NK-92 (cell line): ENCODE results near the gene PIKFYVE.
"Not testable (repeated sequence)": the region's sequence is repeated elsewhere in the genome, so short reads cannot be mapped to it uniquely, and the experiment has no call there.

ENCODE experiments used
- DNase-seq: peaks from one replicate; lab custom pipeline; 2025; ENCODE audit not compliant: unreplicated experiment; lab: John Stamatoyannopoulos, UW

Gene PIKFYVE, protein sequence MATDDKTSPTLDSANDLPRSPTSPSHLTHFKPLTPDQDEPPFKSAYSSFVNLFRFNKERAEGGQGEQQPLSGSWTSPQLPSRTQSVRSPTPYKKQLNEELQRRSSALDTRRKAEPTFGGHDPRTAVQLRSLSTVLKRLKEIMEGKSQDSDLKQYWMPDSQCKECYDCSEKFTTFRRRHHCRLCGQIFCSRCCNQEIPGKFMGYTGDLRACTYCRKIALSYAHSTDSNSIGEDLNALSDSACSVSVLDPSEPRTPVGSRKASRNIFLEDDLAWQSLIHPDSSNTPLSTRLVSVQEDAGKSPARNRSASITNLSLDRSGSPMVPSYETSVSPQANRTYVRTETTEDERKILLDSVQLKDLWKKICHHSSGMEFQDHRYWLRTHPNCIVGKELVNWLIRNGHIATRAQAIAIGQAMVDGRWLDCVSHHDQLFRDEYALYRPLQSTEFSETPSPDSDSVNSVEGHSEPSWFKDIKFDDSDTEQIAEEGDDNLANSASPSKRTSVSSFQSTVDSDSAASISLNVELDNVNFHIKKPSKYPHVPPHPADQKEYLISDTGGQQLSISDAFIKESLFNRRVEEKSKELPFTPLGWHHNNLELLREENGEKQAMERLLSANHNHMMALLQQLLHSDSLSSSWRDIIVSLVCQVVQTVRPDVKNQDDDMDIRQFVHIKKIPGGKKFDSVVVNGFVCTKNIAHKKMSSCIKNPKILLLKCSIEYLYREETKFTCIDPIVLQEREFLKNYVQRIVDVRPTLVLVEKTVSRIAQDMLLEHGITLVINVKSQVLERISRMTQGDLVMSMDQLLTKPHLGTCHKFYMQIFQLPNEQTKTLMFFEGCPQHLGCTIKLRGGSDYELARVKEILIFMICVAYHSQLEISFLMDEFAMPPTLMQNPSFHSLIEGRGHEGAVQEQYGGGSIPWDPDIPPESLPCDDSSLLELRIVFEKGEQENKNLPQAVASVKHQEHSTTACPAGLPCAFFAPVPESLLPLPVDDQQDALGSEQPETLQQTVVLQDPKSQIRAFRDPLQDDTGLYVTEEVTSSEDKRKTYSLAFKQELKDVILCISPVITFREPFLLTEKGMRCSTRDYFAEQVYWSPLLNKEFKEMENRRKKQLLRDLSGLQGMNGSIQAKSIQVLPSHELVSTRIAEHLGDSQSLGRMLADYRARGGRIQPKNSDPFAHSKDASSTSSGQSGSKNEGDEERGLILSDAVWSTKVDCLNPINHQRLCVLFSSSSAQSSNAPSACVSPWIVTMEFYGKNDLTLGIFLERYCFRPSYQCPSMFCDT (N-terminal part only)

DNA sequence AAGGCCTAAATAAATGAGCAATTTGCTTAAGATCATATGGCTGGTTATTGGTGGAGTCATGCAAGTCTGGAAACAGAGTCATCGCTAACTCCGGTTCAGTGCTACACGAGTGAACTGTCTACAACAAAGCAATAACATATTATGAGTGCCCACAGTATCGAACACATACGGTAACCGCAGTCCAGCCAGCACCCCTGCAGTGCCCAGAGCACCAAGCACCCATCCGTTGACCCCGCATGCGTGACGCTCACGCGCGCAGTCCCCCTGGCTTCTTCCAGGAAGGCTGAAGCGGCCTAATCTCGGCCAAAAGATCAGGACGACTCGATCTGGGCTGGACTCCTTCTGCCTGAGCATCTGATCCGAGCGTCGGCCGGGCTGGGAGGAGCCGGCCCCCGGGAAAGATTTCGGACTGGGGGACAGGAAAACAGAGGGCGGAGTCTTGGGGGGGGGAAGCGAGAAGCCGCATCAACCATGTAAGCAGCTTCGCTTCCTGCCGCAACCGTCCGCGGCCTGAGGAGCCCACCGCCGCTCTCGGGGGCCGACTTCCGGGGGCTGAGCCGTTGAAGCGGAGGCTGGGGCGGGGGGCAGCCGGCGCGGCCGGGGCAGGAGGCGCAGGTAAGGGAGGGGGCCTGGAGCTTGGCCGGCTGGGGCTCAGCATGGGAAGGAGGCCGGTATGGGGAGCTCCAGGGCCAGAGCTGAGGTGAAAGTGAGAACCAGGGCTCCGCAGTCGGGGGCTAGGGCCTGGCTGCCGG lies at the start of gene PIKFYVE:
Gene PIKFYVE, plus strand, starts transcription at position 455 of the 752 bp plus-strand sequence. CDS start 5,265 bp downstream, outside the sequence.
- DNase-seq: peak; percentile 42

DNA sequence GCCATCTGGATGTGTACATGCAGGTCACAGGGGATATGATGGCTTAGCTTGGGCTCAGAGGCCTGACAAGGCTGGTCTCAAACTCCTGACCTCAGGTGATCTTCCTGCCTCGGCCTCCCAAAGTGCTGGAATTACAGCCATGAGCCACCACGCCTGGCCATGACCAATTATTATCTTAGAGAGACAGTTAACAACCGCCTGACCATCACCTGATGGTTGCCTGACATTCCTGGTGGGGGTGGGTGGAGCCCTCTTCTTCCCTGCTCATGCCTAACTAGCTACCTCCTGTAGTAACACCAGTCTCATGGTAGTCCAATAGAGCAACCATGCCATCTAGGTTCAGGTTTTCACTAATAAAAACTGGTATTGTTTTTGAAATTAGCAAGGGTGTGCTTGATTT lies 44.2 kb upstream of the PIKFYVE start:
- DNase-seq: not testable (repeated sequence)

DNA sequence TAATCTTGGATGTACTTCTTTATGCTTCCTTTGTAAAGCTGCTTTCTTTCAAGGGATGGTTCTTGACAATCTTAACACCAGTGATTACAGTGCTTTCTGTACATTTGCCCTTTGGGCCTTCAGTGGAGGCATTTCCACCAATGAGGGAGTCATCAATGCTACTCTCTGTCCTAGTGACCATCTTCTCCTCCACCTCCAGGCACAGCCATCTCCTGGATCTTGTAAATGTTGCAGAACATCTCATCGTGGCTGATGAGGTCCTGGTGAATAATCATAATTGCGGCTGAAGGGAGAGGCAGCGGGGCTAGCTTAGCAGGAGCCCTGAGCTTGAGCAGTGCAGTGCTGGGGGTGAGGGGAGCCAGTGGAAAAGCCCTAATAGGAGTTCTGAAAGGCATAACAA lies 43.7 kb upstream of the PIKFYVE start:
- DNase-seq: no peak

DNA sequence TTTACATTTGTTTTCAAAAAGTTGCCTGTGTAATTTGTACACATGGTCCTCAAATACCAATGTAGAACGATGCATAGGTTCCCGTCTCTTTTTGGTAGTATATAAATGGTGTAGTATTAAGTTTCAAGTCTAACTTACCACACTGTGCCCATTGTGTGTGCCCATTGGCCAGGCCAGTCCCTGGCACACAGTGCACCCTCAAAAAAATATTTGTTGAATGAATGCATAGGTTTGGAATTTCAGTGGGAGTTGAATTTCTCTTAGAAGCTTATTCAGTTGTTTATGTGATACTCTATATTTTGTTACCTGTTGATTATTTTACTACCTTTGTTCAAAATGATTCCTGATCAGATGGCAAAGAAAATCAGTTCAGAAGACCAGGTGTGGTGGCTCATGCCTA lies 41.3 kb upstream of the PIKFYVE start:
- no peak for DNase-seq

DNA sequence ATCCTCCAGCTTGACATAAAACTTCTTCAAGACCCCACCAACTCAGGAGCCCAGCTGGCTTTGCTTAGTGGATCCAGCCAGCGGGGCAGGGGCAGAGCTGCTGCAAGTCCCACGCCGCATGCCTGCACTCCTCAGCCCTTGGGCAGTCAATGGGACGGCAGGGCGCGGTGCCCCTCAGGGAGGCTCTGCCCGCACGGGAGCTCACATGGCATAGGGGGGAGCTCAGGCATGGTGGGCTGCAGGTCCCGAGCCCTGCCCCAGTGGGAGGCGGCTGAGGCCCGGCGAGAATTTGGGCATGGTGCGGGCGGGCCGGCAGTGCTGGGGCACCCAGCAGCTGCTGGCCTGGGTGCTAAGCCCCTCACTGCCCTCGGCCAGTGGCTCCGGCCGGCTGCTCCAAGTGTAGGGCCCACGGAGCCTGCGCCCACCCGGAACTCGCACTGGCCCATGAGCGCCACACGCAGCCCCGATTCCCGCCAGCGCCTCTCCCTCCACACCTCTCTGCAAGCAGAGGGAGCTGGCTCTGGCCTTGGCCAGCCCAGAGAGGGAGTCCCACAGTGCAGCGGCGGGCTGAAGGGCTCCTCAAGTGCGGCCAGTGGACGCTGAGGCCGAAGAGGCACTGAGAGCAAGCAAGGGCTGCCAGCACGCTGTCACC lies 38.3 kb upstream of the PIKFYVE start:
- DNase-seq: no peak

DNA sequence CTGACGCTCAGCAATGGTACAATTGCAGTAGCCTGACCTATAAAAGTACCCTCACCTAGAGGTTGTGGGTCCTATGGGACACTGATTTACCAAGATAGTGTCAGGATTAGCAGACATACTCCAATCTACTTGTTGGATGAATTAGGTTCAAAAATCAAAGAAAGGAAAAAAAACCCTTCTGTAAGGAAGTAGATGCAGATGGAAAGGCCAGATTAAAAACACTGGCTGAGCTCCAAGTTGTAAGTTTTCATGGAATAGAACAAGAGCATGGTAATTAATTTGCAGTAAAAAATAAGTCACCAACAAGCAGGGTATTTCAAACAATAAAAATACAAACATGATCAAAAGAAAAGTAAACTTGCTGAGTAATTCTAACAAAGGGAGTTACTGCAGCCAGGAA lies 37.6 kb upstream of the PIKFYVE start:
- no peak for DNase-seq

DNA sequence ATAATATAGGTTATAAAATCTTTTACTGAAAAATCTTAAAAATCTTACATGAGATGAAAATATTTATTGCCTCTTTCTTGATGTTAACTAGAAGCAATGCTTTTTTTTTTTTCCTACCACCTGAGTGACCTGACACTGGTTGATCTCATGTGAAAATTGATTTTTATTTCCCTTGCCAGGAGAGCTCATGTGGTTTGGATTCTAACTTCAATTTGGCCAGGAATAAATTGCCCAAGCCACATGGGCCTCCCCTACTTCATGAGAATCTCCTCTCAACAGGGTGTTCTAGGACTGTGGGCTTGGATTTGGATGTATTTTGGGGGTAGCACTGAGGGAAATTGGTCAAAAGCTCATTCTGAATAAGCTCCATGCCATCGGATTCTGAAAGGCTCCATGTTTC lies 31.3 kb upstream of the PIKFYVE start:
- no peak for DNase-seq

DNA sequence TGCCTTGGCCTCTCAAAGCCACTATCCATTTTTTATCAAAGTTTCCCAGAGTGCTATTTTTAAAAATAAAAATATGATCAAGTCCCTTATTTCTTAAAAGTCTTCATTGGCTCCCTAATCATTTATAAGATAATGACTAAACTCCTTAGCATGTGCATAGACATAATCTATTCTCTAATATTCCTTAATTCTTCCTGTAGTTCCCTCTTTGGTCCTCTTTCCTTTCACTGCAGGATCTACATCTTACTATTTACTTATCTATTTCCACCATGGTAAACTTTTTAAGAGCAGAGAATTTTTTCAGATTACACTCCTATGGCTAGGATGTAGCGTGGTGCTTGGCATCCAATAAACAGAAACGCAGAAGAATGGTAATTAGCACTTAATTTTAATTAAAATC lies 30.2 kb upstream of the PIKFYVE start:
- no peak for DNase-seq

DNA sequence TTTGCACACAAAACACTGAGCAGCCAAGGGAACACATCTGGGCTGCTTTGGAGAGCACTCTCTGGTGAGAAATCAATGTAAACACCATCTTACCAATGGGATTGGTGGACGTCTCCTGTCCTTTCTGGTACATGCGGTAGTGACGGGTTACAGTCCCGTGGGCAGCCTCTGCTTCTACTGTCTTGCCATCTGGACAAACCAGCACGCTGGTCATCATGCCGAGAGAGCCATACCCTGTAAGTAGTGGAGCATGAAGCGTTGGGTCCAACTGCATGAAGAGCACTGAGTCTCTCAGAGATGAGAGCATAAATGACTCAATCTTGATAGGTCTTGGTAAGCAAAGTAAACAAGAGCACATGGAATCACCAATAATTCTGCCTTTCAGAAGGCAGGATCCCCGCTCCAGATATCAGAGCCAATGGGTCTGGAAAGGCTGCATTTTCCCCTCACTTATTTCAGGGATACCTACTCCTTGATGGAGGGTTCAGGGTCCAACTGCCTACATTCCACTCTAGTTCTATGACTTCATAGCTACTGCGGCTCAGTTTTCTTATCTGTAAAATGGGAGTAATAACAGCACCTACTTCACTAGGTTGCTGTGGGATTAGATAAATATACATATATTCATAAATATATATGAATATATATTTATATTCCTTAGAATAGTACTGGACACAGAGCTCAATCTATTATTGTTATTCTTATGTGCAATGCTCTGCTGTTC lies 26.1 kb upstream of the PIKFYVE start:
- no peak for DNase-seq

DNA sequence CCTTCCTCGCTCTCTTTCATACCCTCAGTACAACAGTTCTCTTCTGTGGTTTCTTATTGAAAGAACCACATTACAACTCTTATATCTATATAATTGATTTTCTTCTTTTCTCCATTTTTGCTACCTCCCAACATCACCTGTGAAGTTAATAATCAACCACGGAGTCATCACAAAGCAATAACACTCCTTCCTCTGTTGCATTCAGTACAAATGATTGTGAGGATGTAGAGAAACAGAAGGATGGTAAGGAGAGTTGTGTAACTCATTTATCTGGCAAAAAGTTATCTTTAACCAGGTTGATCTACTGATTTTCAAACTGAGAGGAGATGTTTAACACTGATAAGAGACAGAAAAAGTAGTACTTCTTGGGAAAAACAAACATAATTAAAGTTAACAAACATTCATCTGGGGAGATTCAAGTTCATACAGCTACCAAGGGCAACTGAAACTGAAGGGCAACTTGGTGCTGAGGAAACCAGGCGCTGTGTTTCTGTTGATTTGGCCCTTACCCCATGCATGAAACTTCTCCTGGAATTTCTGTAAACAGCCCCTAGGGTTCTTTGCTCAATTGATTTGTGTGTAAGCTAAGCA lies 25.3 kb upstream of the PIKFYVE start:
- no peak for DNase-seq

DNA sequence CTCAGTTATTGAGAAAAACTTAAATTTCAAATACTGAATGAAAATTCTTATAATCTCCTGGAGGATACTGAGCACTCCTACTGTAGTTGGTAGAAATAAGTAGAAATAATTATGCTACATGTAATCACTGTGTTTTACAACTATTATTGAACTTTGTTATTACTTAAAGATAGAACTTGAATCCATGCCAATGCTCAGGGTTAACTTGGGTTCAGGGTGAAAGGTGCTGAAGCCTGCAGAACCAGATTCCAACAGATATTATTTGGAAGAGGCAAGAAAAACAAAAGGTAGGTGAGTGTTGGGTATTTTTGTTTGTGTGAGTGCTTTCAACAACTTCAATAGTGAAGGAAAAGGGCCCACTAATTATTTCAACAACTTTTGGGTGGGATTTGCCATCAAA lies 21.6 kb upstream of the PIKFYVE start:
- DNase-seq: no peak

DNA sequence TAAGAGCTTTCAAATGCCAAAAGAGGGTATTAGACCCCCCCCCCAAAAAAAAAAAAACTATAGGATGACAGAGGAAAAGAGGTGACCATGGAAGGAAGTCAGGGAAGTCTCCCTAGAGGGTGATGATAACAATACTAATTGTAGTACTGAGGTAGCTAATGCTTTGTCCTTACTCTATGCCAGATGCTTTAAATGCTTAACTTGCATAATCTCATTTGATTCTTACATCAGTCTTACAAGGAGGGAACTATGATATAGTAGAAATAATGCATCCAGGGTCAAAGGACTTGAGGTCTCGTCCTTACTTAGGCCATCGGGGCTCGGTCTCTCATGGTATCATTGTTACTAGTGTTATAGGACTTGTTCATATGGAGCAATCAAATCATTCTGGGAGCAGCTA lies 20.3 kb upstream of the PIKFYVE start:
- DNase-seq: no peak

DNA sequence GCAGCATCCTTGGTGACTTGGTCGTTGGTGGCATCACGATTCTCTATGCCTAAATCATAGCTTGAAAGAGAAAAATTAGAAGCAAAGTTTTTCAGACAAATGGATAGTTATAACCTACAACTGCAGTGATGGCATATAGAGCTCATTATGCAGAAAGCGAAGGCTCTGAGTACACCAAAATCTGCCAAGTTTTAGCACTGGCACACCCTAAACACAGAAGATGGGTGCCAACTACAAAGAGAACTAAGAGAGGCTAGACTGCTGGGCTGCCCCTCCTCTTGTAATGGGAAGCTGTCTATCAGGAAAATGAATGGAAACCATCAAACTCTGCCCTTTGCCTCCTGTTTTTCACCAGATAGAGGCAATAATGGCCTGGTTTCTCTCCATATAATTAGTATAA lies 17.5 kb upstream of the PIKFYVE start:
- DNase-seq: no peak

DNA sequence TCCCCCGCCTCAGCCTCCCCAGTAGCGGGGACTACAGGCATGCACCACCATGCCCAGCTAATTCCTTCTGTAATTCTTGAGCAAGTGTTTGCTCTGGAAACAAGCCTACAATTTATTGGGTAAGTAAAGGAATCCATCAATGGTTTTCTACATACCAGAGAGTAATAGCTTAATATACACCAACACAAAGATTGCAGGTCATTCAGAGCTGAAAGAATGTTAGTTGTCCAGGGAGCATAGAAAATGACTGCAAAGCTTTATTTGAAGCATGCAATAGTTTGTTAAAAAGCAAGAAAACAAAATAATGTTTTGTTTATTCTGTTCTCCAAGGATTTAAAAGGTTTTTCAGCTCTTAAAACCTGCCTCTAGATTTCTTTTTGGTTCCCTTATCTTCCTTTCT lies 16.8 kb upstream of the PIKFYVE start:
- no peak for DNase-seq

DNA sequence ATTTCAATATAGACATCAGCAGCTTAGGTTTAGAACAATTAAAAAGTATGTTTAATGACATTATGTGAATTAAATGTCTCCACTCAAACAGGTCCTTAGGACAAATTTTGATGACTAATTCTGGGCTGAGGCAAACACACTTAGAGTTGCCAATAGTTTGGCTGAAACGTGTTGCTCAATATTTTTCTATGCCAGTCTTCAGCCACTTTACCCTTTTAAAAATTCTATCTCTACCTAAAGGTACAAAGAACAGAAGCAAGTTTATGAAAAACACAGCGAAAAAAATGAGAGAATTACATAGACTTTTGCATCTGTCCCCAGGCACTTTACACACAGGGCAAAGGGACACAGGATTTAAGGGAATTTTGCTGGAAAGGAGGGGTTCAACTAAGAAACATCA lies 15.7 kb upstream of the PIKFYVE start:
- no peak for DNase-seq

DNA sequence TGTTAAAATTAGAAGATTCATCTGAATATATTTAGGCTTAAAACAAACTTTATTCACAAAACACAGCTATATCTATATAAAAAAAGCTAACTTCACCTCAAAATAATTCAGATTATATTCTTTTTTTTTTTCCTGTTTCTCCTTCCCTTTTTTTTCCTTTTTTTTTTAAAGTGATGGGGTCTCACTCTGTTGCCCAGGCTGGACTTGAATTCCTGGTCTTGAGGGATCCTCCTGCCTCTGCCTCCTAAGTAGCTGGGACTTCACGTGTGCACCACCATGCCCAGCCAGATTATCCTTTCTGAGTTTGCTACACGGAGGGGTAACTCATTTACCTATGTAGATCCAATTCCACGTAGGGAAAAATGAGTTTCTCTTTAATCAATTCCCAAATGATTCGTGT lies 15.0 kb upstream of the PIKFYVE start:
- DNase-seq: no peak

DNA sequence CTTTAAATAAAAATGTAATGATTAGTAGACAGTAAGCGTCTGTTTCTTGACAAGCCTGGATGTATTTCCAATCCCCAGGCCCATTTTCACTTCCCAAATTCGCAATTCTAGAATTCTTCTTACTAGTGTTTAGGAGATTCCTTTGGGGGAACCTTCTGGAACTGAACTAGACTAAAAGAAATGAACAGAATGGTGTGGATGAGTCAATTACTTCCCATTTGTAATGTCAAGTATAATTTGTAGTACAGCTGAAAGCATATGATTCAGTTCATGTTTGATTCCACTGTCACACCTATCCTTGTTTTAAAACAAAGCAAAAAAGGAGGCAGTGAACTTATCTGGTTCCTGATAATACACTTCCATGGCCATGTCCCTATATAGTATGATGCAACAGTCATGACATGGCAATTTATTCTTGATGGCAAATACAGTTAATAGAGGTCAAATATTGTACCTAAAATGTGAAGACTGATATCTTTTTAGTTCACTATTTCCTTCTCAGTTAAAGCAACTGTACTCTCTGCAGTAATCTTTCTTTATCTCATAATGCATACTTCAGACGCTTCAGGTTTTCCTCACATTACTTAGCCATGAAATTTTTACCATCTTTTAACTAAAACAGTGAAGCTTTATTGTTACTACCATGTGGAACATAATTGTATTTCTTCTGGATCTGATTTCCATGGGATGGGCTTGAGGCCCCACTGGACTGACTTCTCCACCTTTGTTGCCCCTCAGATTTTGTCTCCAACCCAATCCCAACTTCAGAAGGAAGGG lies 13.2 kb upstream of the PIKFYVE start:
- DNase-seq: no peak

DNA sequence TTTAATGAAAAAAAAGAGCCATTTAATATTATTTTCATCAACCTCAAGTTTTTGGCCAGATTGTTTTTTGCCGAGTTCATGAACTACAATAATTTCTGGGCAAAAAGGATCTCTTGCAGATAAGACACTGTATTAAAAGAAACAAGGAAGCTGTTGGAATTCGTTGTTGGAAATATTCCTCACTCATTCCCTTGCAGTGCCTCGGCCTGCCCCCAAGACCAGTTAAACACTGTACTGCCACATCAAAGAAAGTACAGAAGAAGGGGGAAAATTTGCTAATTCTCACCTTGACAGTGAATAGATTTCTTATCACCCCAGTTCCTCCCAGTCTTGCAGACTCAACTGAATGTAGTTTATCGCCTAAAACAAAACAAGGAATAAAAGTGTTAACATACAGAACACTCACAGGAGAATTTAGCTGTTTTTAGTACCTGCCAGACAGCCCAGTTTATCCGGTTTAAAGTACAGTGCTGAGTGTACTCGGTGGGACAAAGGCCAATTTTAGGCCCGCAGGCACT lies 12.4 kb upstream of the PIKFYVE start:
- no peak for DNase-seq
